ENCODE results near the gene TBC1D22A. TPM values are rescaled to one million over a fixed set of nuclear protein-coding genes. Genes with fewer than 3 reads are reported as not detected.

The TBC1D22A gene
- total and polyA plus RNA-seq, 9 of the 15 experiments (the other 6 are each of a cell fraction or from before 2014, with no cell fraction given) = 0.20 to 11.5 (median 5.2) TPM

DNA sequence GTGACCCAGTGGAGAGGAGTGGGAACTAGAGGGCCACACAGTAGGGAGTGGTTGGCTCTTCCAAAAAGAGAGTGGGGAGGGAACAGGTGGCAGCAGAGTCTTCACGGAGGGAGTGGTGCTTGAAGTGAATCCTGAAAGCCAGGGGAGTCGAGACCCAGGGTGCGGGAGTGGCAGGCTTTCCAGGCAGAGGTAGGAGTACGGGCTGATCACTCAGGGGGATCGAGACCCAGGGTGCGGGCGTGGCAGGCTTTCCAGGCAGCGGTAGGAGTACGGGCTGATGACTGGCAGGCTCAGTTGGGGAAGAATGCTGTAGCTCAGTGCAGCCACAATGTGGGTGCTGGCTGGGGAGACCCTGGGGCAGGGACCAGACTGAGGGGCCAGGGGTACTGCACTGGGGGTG, 148.2 kb downstream of the TBC1D22A start:
- 86% methylated on average over 2 of the region's 9 CpGs for WGBS (ENCODE audit: insufficient coverage, low coverage, missing lambda C conversion rate)
- no peak overlapping the region for H3K27ac ChIP-seq (ENCODE audit: extremely low read depth, low read depth, low read length)
- H3K36me3 ChIP-seq (ENCODE audit: control insufficient read depth, insufficient read depth, low read length) = 0 out of 3 replicates have a peak, but pooled peaks cover 2% of the 10 kb centered on the region
- ChIA-PET POLR2A (no interaction called here), CTCF (ENCODE audit: low intra/inter-chr PET ratio) (no interaction called here)
- no peak overlapping the region for H2AFZ ChIP-seq (ENCODE audit: low read depth, low read length)
- H4K20me1 ChIP-seq (replicated peaks; ENCODE audit: control insufficient read depth, insufficient read depth, low read length) = 0 out of 2 replicates have a peak, but pooled peaks cover 3% of the 10 kb centered on the region
- ATAC-seq (no peak), DNase-seq (ENCODE audit: extremely low read depth in 1 of 4, low spot score in 3 of 4) (no peak), FAIRE-seq (no peak)
- in situ Hi-C loops (cut with MboI) = no loop called here
- H3K27me3 ChIP-seq (ENCODE audit: control insufficient read depth in 2 of 2, insufficient read depth in 2 of 2, low read length in 2 of 2) = no peaks in the 10 kb centered on the region
- H3K4me2 ChIP-seq (ENCODE audit: insufficient read depth, low read length) = no peak overlapping the region
- H3K4me1 ChIP-seq (replicated peaks in 1 of 2; ENCODE audit: control insufficient read depth in 2 of 2, insufficient read depth in 2 of 2, low read length in 2 of 2) = no peaks in the 10 kb centered on the region; a peak in 2 of 5 replicates
- intact Hi-C loops (cut with micrococcal nuclease) = no loop called here
- TF ChIP-seq HNRNPL (IDR thresholded peaks at IDR 0.05; ENCODE audit: low read depth, low read length) (no peak), KAT7 (CRISPR knock-in tag; IDR thresholded peaks at IDR 0.05; ENCODE audit: borderline replicate concordance) (no peak), FOXP1 (CRISPR knock-in tag; IDR thresholded peaks at IDR 0.05) (no peak), KDM4B (IDR thresholded peaks at IDR 0.05; ENCODE audit: borderline replicate concordance in 2 of 2, low read depth in 1 of 2) (no peak), SIN3A (IDR thresholded peaks at IDR 0.05; ENCODE audit: borderline replicate concordance in 2 of 2, control insufficient read depth in 1 of 2, low read depth in 2 of 2, low read length in 2 of 2) (no peak), KDM1A (IDR thresholded peaks at IDR 0.05) (no peak), TAF7 (tag; IDR thresholded peaks at IDR 0.05) (no peak), ZFP30 (CRISPR knock-in tag; IDR thresholded peaks at IDR 0.05; ENCODE audit: borderline replicate concordance) (no peak), HNRNPK (IDR thresholded peaks at IDR 0.05; ENCODE audit: low read depth, low read length, poor library complexity, severe bottlenecking) (no peak), TFAM (CRISPR knock-in tag; conservative IDR thresholded peaks at IDR 0.05) (no peak), TAF15 (IDR thresholded peaks at IDR 0.05; ENCODE audit: low read depth, low read length) (no peak)
- TF ChIP-seq, protein P1, sequence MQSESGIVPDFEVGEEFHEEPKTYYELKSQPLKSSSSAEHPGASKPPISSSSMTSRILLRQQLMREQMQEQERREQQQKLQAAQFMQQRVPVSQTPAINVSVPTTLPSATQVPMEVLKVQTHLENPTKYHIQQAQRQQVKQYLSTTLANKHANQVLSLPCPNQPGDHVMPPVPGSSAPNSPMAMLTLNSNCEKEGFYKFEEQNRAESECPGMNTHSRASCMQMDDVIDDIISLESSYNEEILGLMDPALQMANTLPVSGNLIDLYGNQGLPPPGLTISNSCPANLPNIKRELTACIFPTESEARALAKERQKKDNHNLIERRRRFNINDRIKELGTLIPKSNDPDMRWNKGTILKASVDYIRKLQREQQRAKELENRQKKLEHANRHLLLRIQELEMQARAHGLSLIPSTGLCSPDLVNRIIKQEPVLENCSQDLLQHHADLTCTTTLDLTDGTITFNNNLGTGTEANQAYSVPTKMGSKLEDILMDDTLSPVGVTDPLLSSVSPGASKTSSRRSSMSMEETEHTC (IDR thresholded peaks at IDR 0.05) = no peak
- TF ChIP-seq, protein P2, sequence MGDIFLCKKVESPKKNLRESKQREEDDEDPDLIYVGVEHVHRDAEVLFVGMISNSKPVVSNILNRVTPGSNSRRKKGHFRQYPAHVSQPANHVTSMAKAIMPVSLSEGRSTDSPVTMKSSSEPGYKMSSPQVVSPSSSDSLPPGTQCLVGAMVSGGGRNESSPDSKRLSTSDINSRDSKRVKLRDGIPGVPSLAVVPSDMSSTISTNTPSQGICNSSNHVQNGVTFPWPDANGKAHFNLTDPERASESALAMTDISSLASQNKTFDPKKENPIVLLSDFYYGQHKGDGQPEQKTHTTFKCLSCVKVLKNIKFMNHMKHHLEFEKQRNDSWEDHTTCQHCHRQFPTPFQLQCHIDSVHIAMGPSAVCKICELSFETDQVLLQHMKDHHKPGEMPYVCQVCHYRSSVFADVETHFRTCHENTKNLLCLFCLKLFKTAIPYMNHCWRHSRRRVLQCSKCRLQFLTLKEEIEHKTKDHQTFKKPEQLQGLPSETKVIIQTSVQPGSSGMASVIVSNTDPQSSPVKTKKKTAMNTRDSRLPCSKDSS (IDR thresholded peaks at IDR 0.05; ENCODE audit: low read depth, partially characterized antibody) = no peak
- BruUV-seq (replicated peaks) = no TSS peak
- no peak overlapping the region for H3K4me3 ChIP-seq
- no peaks in the 10 kb centered on the region for H3K9me3 ChIP-seq (replicated peaks; ENCODE audit: control insufficient read depth, insufficient read depth, low read depth, low read length)
- H3K79me2 ChIP-seq (ENCODE audit: control insufficient read depth, insufficient read depth, low read length) = no peaks in the 10 kb centered on the region
- H3K9me1 ChIP-seq (ENCODE audit: control insufficient read depth, insufficient read depth, low read length) = no peaks in the 10 kb centered on the region
- no peak overlapping the region for H3K9ac ChIP-seq (ENCODE audit: insufficient read depth in 1 of 2, low read depth in 2 of 2, low read length in 2 of 2)

All from K562 (cell line).